GM12878 (cell line): ENCODE data around the gene VPS52. TPM values are rescaled to one million over a fixed set of nuclear protein-coding genes. Genes with fewer than 3 reads are reported as not detected.

ENCODE experiments used
- EP300 ChIP-seq, 2 experiments: fragments of 150-350 bp in 1 of 2; IDR thresholded peaks; 2 replicates each; pipeline ENCODE4 v1.6.1; 2011 to 2012; ENCODE audit warnings: low read depth in 2 of 2, low read length in 2 of 2, borderline replicate concordance in 1 of 2, improper control_type of control experiment in 1 of 2, inconsistent platforms in 1 of 2; ENCODE audit not compliant: control insufficient read depth in 1 of 2
- MEF2B ChIP-seq: fragments of 450-650 bp; IDR thresholded peaks from 2 replicates; pipeline ENCODE4 v1.6.1; 2018; ENCODE audit warnings: mild to moderate bottlenecking, moderate library complexity; ENCODE audit not compliant: partially characterized antibody, poor library complexity, severe bottlenecking
- POLR2AphosphoS2 ChIP-seq: IDR thresholded peaks from 2 replicates; pipeline ENCODE4 v1.6.1; 2011; ENCODE audit warnings: low read depth, mild to moderate bottlenecking, low read length, improper control_type of control experiment, moderate library complexity
- polyA plus RNA-seq, 11 experiments: library from polyadenylated mRNA; depleted of rRNA in 4 of 11; unstranded in 6 of 11; stranded (reverse) in 5 of 11; fragments of >200 nt; fragmentation: Nextera tagmentation in 4 of 11; fragmentation: Illumina TruSeq in 1 of 11; extraction: Ambion mirVana in 4 of 11; extraction: Trizol in 1 of 11; gene quantifications; 1 replicate in 1 of 11; 2 replicates in 10 of 11; pipeline versions ENCODE4 v1.2.1 to v1.2.3, GENCODE V29; 2011 to 2016; ENCODE audit warnings: inconsistent platforms in 2 of 11, missing spikeins in 2 of 11, low read depth in 1 of 11
- total RNA-seq, 4 experiments: library from RNA; depleted of rRNA in 3 of 4; stranded (reverse); fragments of >200 nt in 3 of 4; fragmentation: Illumina TruSeq in 1 of 4; extraction: Trizol in 1 of 4; gene quantifications; 2 replicates each; pipeline versions ENCODE4 v1.2.1 to v1.2.3, GENCODE V29; 2013 to 2021
- TF ChIP-seq, protein P1 (sequence below): fragments of 450-650 bp; IDR thresholded peaks from 2 replicates; pipeline ENCODE4 v1.6.1; 2016; ENCODE audit warnings: mild to moderate bottlenecking
- TF ChIP-seq, protein P2 (sequence below): fragments of 450-650 bp; conservative IDR thresholded peaks from 2 replicates; pipeline ENCODE4 v1.6.1; 2017; ENCODE audit warnings: mild to moderate bottlenecking, moderate library complexity

The VPS52 gene
- total and polyA plus RNA-seq, 10 of the 15 experiments (the other 5 are each of a cell fraction or from before 2014, with no cell fraction given) = 11.3 to 52.7 (median 36.7) TPM

DNA sequence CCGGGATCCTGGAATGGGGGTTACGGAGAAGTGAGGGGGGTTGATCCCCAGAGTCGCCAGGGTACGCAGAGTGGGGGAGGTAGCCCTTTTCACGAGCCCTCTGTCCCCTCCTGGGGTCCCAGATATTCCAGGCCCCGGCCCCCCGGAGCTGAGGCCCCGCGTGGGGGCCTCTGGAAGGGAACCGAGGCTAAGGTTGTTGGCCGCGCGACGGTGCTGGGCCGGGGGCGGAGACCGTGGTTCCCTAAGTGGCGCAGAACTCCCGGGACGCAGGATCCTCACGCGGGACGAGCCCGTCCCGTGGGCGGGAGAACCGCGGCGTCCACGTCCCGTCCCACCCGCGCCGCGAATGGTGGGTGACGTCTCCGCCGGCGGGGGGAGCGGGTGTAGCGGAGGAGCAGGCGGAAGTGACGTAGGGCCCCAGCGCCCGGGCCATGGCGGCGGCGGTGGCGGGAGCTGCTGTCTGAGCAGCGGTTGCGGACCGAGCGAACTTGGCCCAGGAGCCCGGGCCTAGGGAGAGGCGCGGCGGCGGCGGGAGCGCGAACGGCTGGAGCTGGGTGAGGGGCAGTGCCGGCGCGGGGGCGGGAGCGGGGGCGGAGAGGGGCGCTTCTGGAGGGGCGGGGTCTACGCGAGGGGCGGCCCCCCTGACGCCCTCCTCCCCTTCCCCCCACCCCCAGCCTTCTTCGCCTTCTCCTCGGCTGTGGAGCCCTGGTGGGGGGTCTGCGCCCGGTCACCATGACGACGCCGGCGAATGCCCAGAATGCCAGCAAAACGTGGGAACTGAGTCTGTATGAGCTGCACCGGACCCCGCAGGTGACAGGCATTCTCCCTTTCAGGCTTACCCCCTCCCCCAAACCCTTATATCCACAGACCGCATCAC, 63.3 kb downstream of the VPS52 start, which contains the start of gene RING1 (continued):
- TF ChIP-seq, protein P1, sequence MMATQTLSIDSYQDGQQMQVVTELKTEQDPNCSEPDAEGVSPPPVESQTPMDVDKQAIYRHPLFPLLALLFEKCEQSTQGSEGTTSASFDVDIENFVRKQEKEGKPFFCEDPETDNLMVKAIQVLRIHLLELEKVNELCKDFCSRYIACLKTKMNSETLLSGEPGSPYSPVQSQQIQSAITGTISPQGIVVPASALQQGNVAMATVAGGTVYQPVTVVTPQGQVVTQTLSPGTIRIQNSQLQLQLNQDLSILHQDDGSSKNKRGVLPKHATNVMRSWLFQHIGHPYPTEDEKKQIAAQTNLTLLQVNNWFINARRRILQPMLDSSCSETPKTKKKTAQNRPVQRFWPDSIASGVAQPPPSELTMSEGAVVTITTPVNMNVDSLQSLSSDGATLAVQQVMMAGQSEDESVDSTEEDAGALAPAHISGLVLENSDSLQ = no peak; the same call in 1 of the 2 replicates
- peak; percentile 74; the same call in 1 of the 2 replicates for TF ChIP-seq POLR2AphosphoS2
- TF ChIP-seq, protein P2, sequence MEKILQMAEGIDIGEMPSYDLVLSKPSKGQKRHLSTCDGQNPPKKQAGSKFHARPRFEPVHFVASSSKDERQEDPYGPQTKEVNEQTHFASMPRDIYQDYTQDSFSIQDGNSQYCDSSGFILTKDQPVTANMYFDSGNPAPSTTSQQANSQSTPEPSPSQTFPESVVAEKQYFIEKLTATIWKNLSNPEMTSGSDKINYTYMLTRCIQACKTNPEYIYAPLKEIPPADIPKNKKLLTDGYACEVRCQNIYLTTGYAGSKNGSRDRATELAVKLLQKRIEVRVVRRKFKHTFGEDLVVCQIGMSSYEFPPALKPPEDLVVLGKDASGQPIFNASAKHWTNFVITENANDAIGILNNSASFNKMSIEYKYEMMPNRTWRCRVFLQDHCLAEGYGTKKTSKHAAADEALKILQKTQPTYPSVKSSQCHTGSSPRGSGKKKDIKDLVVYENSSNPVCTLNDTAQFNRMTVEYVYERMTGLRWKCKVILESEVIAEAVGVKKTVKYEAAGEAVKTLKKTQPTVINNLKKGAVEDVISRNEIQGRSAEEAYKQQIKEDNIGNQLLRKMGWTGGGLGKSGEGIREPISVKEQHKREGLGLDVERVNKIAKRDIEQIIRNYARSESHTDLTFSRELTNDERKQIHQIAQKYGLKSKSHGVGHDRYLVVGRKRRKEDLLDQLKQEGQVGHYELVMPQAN = peak; percentile 72
- TF ChIP-seq MEF2B = peak; percentile 43
- no peak for TF ChIP-seq EP300 (IDR thresholded peaks at IDR 0.05; ENCODE audit: borderline replicate concordance in 1 of 2, control insufficient read depth in 1 of 2, low read depth in 2 of 2, low read length in 2 of 2)
